SK-N-SH (cell line): Measurements from ENCODE around the gene OSBPL10.

ENCODE experiments used
- EZH2phosphoT487 ChIP-seq: fragments of 200-600 bp; sonication (generic); IDR thresholded peaks from 2 replicates; pipeline ENCODE4 v1.6.1; 2017; ENCODE audit warnings: low read depth, mixed run types, mild to moderate bottlenecking, antibody characterized with exemption, moderate library complexity, borderline replicate concordance
- POLR2AphosphoS5 ChIP-seq: IDR thresholded peaks from 2 replicates; pipeline ENCODE4 v1.6.1; 2012; ENCODE audit warnings: low read depth, low read length
- REST ChIP-seq: IDR thresholded peaks from 2 replicates; pipeline ENCODE4 v1.6.1; 2012; ENCODE audit warnings: mild to moderate bottlenecking, low read depth, low read length, moderate library complexity
- ZBTB33 ChIP-seq: IDR thresholded peaks from 2 replicates; pipeline ENCODE4 v1.4.0; 2012; ENCODE audit warnings: low read depth, borderline replicate concordance

GRCh38 chr3:31971607-31972006 is 9.5 kb downstream of the OSBPL10 start:
- no peak for TF ChIP-seq POLR2AphosphoS5
- TF ChIP-seq EZH2phosphoT487, result no peak
- no peak for TF ChIP-seq REST
- no peak for TF ChIP-seq ZBTB33
